K562 (cell line): ENCODE results near the gene KRTAP10-8. TPM values are rescaled to one million over a fixed set of nuclear protein-coding genes. Genes with fewer than 3 reads are reported as not detected.
"Not testable (repeated sequence)": the region's sequence is repeated elsewhere in the genome, so short reads cannot be mapped to it uniquely, and the experiment has no call there.

ENCODE experiments used
- ATAC-seq: fragments of 200-7000 bp; cut with Tn5 transposase; 3 replicates; pipeline ENCODE4 v1.9.1; 2020; ENCODE audit warnings: moderate library complexity
- BruUV-seq: library from RNA; stranded (reverse); fragments of 400-500 nt; replicated peaks from 2 replicates; lab custom pipeline; 2021; lab: Mats Ljungman, UMichigan
- CTCF ChIA-PET: fragments of 300-600 bp; formaldehyde crosslinking; extraction: SDS; loops from one replicate; lab custom pipeline; 2021; ENCODE audit warnings: low intra/inter-chr PET ratio; lab: Yijun Ruan, JAX
- POLR2A ChIA-PET: fragments of 300-600, 350-650 bp; sonication (Branson Sonifier 250); formaldehyde crosslinking; extraction: SDS; loops from one replicate; lab custom pipeline; 2021; ENCODE audit warnings: antibody characterized with exemption, inconsistent platforms; lab: Yijun Ruan, JAX
- DNase-seq, 4 experiments: peaks; one replicate each; pipeline versions ENCODE4 v3.0.0 to v3.0.0-alpha.2; 2011 to 2018; ENCODE audit warnings: low spot score in 3 of 4, mixed read lengths in 3 of 4; ENCODE audit errors: extremely low read depth in 1 of 4
- FAIRE-seq: peaks from 2 replicates; lab custom pipeline; 2011; peaks lifted over from hg19 to GRCh38; lab: Jason Lieb, UNC
- H2AFZ ChIP-seq: 2 replicates; pipeline ENCODE4 v1.6.0; 2011; ENCODE audit warnings: low read depth, low read length, control low read depth, inconsistent platforms
- H3K27ac ChIP-seq: fragments of 200-600 bp; 3 replicates; pipeline ENCODE4 v1.8.0; 2011; ENCODE audit warnings: low read depth, mild to moderate bottlenecking, control low read depth, inconsistent platforms, low read length, moderate library complexity, mixed read lengths; ENCODE audit errors: extremely low read depth
- H3K27me3 ChIP-seq, 2 experiments: fragments of 300-600 bp in 1 of 2; 2 replicates in 1 of 2; 3 replicates in 1 of 2; pipeline versions ENCODE4 v1.6.0 to v1.8.0; 2011; ENCODE audit warnings: inconsistent platforms in 2 of 2, low read length in 2 of 2, mild to moderate bottlenecking in 1 of 2, mixed read lengths in 1 of 2, moderate library complexity in 1 of 2; ENCODE audit not compliant: control insufficient read depth in 2 of 2, insufficient read depth in 2 of 2
- H3K36me3 ChIP-seq: fragments of 300-600 bp; 3 replicates; pipeline ENCODE4 v1.8.0; 2011; ENCODE audit warnings: mild to moderate bottlenecking, low read length, inconsistent platforms; ENCODE audit not compliant: control insufficient read depth, insufficient read depth
- H3K4me1 ChIP-seq, 2 experiments: fragments of 200-600 bp in 1 of 2; replicated peaks in 1 of 2; 2 replicates in 1 of 2; 3 replicates in 1 of 2; pipeline versions ENCODE4 v1.5.1 to v1.8.0; 2011; ENCODE audit warnings: inconsistent platforms in 2 of 2, low read length in 2 of 2, mild to moderate bottlenecking in 1 of 2, mixed read lengths in 1 of 2, moderate library complexity in 1 of 2; ENCODE audit not compliant: control insufficient read depth in 2 of 2, insufficient read depth in 2 of 2
- H3K4me2 ChIP-seq: 2 replicates; pipeline ENCODE4 v1.6.1; 2011; ENCODE audit warnings: low read length, control low read depth, inconsistent platforms, mixed read lengths; ENCODE audit not compliant: insufficient read depth
- H3K4me3 ChIP-seq: fragments of 200-600 bp; sonication (generic), shearing (Covaris generic); 2 replicates; pipeline ENCODE4 v1.5.1; 2016; ENCODE audit warnings: control low read depth, inconsistent platforms
- H3K79me2 ChIP-seq: fragments of 200-600 bp; 3 replicates; pipeline ENCODE4 v1.8.0; 2011; ENCODE audit warnings: low read length, inconsistent platforms; ENCODE audit not compliant: control insufficient read depth, insufficient read depth
- H3K9ac ChIP-seq, 2 experiments: 2 replicates each; pipeline versions ENCODE4 v1.6.0 to v1.6.1; 2011; ENCODE audit warnings: low read depth in 2 of 2, low read length in 2 of 2, control low read depth in 1 of 2, inconsistent platforms in 1 of 2, mild to moderate bottlenecking in 1 of 2, mixed read lengths in 1 of 2; ENCODE audit not compliant: insufficient read depth in 1 of 2
- H3K9me1 ChIP-seq: one replicate; pipeline ENCODE4 v1.6.0; 2011; ENCODE audit warnings: inconsistent platforms, mild to moderate bottlenecking, low read length, moderate library complexity; ENCODE audit not compliant: control insufficient read depth, insufficient read depth
- H3K9me3 ChIP-seq: replicated peaks from 2 replicates; pipeline ENCODE4 v1.5.1; 2011; ENCODE audit warnings: low read depth, low read length, inconsistent platforms; ENCODE audit not compliant: control insufficient read depth, insufficient read depth
- H4K20me1 ChIP-seq: replicated peaks from 2 replicates; pipeline ENCODE4 v1.6.1; 2011; ENCODE audit warnings: low read length, inconsistent platforms, mixed read lengths; ENCODE audit not compliant: control insufficient read depth, insufficient read depth
- CTCF ChIP-seq, 3 experiments: IDR thresholded peaks in 2 of 3; conservative IDR thresholded peaks in 1 of 3; 2 replicates each; pipeline ENCODE4 v1.5.1; 2011 to 2012; ENCODE audit warnings: low read length in 3 of 3, mild to moderate bottlenecking in 3 of 3, control low read depth in 2 of 3, improper control_type of control experiment in 1 of 3, inconsistent platforms in 1 of 3, low read depth in 1 of 3, mixed read lengths in 1 of 3, moderate library complexity in 1 of 3; ENCODE audit not compliant: insufficient read depth in 2 of 3
- WGBS: fragments of 100-300 bp; shearing (Covaris generic); methylation state at CpG from one replicate; pipeline ENCODE4 v1.1.6; 2016; ENCODE audit warnings: low coverage, mixed read lengths; ENCODE audit not compliant: insufficient coverage; ENCODE audit errors: missing lambda C conversion rate; 5-methylcytosine and 5-hydroxymethylcytosine counted together
- in situ Hi-C: fragments of 300-500 bp; cut with MboI; formaldehyde crosslinking; loops from 4 replicates; pipeline ENCODE4 v1.15.0; 2018; ENCODE audit warnings: inconsistent platforms, mixed read lengths
- intact Hi-C: fragments of 100-400 bp; cut with micrococcal nuclease; formaldehyde crosslinking; loops from 2 replicates; pipeline ENCODE4 v1.14.2; 2022
- polyA plus RNA-seq, 8 experiments: library from polyadenylated mRNA; depleted of rRNA in 4 of 8; stranded (reverse) in 5 of 8; unstranded in 3 of 8; fragments of >200 nt; fragmentation: Nextera tagmentation in 2 of 8; fragmentation: Illumina TruSeq in 1 of 8; extraction: Ambion mirVana in 2 of 8; extraction: Trizol in 1 of 8; gene quantifications; 2 replicates each; pipeline versions ENCODE4 v1.2.1 to v1.2.3, GENCODE V29; 2011 to 2014; ENCODE audit warnings: inconsistent platforms in 1 of 8, missing spikeins in 1 of 8
- total RNA-seq, 7 experiments: library from RNA; depleted of rRNA in 6 of 7; stranded (reverse); fragments of >200 nt in 6 of 7; fragmentation: Illumina TruSeq in 2 of 7; extraction: Trizol in 2 of 7; gene quantifications; 2 replicates each; pipeline versions ENCODE4 v1.2.1 to v1.2.3, GENCODE V29; 2011 to 2021; ENCODE audit warnings: low replicate concordance in 1 of 7

KRTAP10-8 gene
- total and polyA plus RNA-seq, 9 of the 15 experiments (the other 6 are each of a cell fraction or from before 2014, with no cell fraction given): not detected

- Histone ChIP-seq H3K4me1 (peaks cover 0 to 16% of the 10 kb centered on the region in 2 experiments; a peak in 1 of 5 replicates), H3K27me3 (peaks cover 9 to 47% of the 10 kb centered on the region in 2 experiments)
- intact Hi-C loops, H3K9me3 ChIP-seq, BruUV-seq, H3K36me3 ChIP-seq, H2AFZ ChIP-seq, H3K27ac ChIP-seq, ATAC-seq, DNase-seq, H3K4me3 ChIP-seq, H3K79me2 ChIP-seq, in situ Hi-C loops, H3K9ac ChIP-seq, CTCF ChIA-PET, H4K20me1 ChIP-seq, H3K9me1 ChIP-seq, FAIRE-seq, H3K4me2 ChIP-seq: not testable (repeated sequence)
- POLR2A ChIA-PET: interaction anchor here (0.6 to 0.7 kb wide), 2 partner anchors 44 to 94 kb away, joined by 3 to 4 read pairs; no protein-coding TSS in a partner anchor
- TF ChIP-seq CTCF (IDR thresholded peaks at IDR 0.05 in 2 of 3, conservative IDR thresholded peaks at IDR 0.05 in 1 of 3; ENCODE audit: insufficient read depth in 2 of 3, low read depth in 1 of 3, low read length in 3 of 3): peak in 2 of 3 experiments; percentile 28 to 48; a peak in 4 of 6 replicates
- WGBS: 0% methylated on average over 6 of the region's 10 CpGs
These were observed 10.8 kb upstream of the KRTAP10-8 start for GRCh38 chr21:44601091-44601490.
